Ovary (tissue), 9 donors: ENCODE results near the gene ACP7. TPM values are rescaled to one million over a fixed set of nuclear protein-coding genes. Genes with fewer than 3 reads are reported as not detected.

Experiments used
- DNase-seq, 5 donors: peaks; one replicate each; pipeline ENCODE4 v3.0.0-alpha.2; 2019 to 2020
- H3K27ac ChIP-seq, 2 donors: fragments of 200-600 bp; one replicate each; pipeline versions ENCODE4 v1.5.1 to v1.8.0; 2019 to 2022
- H3K27me3 ChIP-seq: fragments of 200-600 bp; one replicate; pipeline ENCODE4 v1.8.0; 2022
- H3K36me3 ChIP-seq: fragments of 200-600 bp; sonication (generic); one replicate; pipeline ENCODE4 v1.5.1; 2019
- H3K4me1 ChIP-seq: one replicate; pipeline ENCODE4 v1.8.1; 2013; ENCODE audit warnings: mild to moderate bottlenecking, moderate library complexity; ENCODE audit not compliant: insufficient read depth
- H3K4me3 ChIP-seq: fragments of 200-600 bp; sonication (generic); one replicate; pipeline ENCODE4 v1.5.1; 2017
- H3K9me3 ChIP-seq, 2 donors: fragments of 200-600 bp in 1 of 2; sonication (generic) in 1 of 2; one replicate each; pipeline versions ENCODE4 v1.5.1 to v1.8.1; 2013 to 2019; ENCODE audit warnings: mild to moderate bottlenecking in 1 of 2, moderate library complexity in 1 of 2
- EP300 ChIP-seq: sonication (generic); formaldehyde crosslinking; IDR thresholded peaks from one replicate; pipeline ENCODE4 v1.6.1; 2017; ENCODE audit warnings: antibody characterized with exemption
- POLR2A ChIP-seq: fragments of 450-650 bp; IDR thresholded peaks from one replicate; pipeline ENCODE4 v1.6.1; 2017; ENCODE audit warnings: antibody characterized with exemption, mild to moderate bottlenecking, moderate library complexity
- WGBS, 3 donors: extraction: QIAGEN DNeasy Blood & Tissue Kit in 1 of 3; methylation state at CpG; one replicate each; pipeline versions ENCODE4 v1.1.5 to v1.1.7; 2013 to 2017; 5-methylcytosine and 5-hydroxymethylcytosine counted together
- intact Hi-C, 4 donors: fragments of 100-400 bp; cut with DNase I; formaldehyde crosslinking; loops; one replicate each; pipeline versions ENCODE4 v1.11.0 to v1.15.1; 2022 to 2023
- polyA plus RNA-seq, 2 donors: library from polyadenylated mRNA; stranded (reverse); fragments of 200-250 nt in 1 of 2; fragments of 350-450 nt in 1 of 2; fragmentation: Illumina TruSeq in 1 of 2; extraction: RNeasy Lipid Tissue Mini Kit (QIAGEN cat#74804) in 1 of 2; gene quantifications; one replicate each; pipeline ENCODE4 v1.2.3, GENCODE V29; 2013 to 2014
- total RNA-seq, 7 donors: library from RNA; depleted of rRNA in 2 of 7; stranded (reverse); fragments of >200 nt in 2 of 7; fragmentation: NEBNext Ultra II Directional in 3 of 7; extraction: Animal tissue kit (Norgen Biotek cat#: 25700) in 3 of 7; gene quantifications; one replicate each; pipeline versions ENCODE4 v1.1.0 to v1.2.4, GENCODE V29; 2016 to 2023
- TF ChIP-seq, protein P1 (sequence below), 3 donors: fragments of 450-650 bp in 2 of 3; fragments of 200-600 bp in 1 of 3; IDR thresholded peaks; one replicate each; pipeline versions ENCODE4 v1.5.1 to v1.8.0; 2016 to 2022; ENCODE audit warnings: antibody characterized with exemption in 3 of 3, mild to moderate bottlenecking in 1 of 3
- donor health status: DM: no; HTN: no; CAD: no; lungs with moderate emphysema.
- donor health status: DM: no; HTN: no; CAD: no.
- donor health status: Bipolar disorder and iron deficiency.
- donor health status: DM: yes; HTN: yes; CAD: no.
- donor health status: DM: no; HTN: no; CAD: no.
- donor health status: DM: yes; HTN: yes; CAD: no.

The ACP7 gene
- total and polyA plus RNA-seq, 9 donors = not detected

GRCh38 chr19:39078436-39079200, 5.5 kb upstream of the ACP7 start:
- no peaks in the 10 kb centered on the region for H3K27me3 ChIP-seq
- H3K4me1 ChIP-seq = no peaks in the 10 kb centered on the region
- no peaks in the 10 kb centered on the region for H3K9me3 ChIP-seq
- H3K27ac ChIP-seq = no peak overlapping the region
- TF ChIP-seq POLR2A (no peak), EP300 (no peak)
- TF ChIP-seq, protein P1, sequence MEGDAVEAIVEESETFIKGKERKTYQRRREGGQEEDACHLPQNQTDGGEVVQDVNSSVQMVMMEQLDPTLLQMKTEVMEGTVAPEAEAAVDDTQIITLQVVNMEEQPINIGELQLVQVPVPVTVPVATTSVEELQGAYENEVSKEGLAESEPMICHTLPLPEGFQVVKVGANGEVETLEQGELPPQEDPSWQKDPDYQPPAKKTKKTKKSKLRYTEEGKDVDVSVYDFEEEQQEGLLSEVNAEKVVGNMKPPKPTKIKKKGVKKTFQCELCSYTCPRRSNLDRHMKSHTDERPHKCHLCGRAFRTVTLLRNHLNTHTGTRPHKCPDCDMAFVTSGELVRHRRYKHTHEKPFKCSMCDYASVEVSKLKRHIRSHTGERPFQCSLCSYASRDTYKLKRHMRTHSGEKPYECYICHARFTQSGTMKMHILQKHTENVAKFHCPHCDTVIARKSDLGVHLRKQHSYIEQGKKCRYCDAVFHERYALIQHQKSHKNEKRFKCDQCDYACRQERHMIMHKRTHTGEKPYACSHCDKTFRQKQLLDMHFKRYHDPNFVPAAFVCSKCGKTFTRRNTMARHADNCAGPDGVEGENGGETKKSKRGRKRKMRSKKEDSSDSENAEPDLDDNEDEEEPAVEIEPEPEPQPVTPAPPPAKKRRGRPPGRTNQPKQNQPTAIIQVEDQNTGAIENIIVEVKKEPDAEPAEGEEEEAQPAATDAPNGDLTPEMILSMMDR (IDR thresholded peaks at IDR 0.05) = no peak
- 50 to 55% (median 50%) methylated on average over 7 of the region's 7 CpGs for WGBS, 3 donors
- no peak overlapping the region for H3K4me3 ChIP-seq
- H3K36me3 ChIP-seq = no peaks in the 10 kb centered on the region
- DNase-seq = no peak
- intact Hi-C loops = no loop called here

DNA sequence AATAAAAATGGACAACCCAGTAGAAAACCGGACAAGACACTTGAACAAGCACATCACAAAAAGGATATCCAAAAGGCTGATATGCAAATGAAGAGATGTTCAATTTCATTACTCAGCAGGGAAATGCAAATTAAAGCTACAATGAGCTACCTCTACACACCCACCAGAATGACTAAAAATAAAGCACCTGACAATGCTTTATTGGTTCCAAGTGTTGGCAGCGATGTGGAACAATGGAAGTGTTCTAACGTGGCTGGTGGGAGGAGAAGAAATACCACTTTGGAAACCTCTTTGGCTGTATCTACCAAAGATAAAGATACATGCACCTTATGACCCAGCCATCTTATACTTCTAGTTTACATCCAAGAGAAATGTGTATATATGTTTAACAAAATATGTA, 3.7 kb upstream of the ACP7 start:
- no peaks in the 10 kb centered on the region for H3K36me3 ChIP-seq
- H3K9me3 ChIP-seq = no peaks in the 10 kb centered on the region
- DNase-seq = no peak
- no peak for TF ChIP-seq POLR2A
- TF ChIP-seq EP300 = no peak
- TF ChIP-seq, protein P1 (IDR thresholded peaks at IDR 0.05) = no peak
- no peak overlapping the region for H3K4me3 ChIP-seq
- H3K27me3 ChIP-seq = no peaks in the 10 kb centered on the region
- H3K4me1 ChIP-seq = no peaks in the 10 kb centered on the region
- H3K27ac ChIP-seq = no peak overlapping the region
- intact Hi-C loops = no loop called here
- 54 to 58% (median 57%) methylated on average over 3 of the region's 3 CpGs for WGBS, 3 donors

- intact Hi-C loops = no loop called here
- H3K27me3 ChIP-seq = no peaks in the 10 kb centered on the region
- no peak overlapping the region for H3K4me3 ChIP-seq
- 85 to 90% (median 89%) methylated on average over 7 of the region's 7 CpGs for WGBS, 3 donors
- TF ChIP-seq EP300 = no peak
- no peak for TF ChIP-seq POLR2A
- TF ChIP-seq, protein P1 (IDR thresholded peaks at IDR 0.05) = no peak
- no peaks in the 10 kb centered on the region for H3K36me3 ChIP-seq
- no peak overlapping the region for H3K27ac ChIP-seq
- H3K4me1 ChIP-seq = no peaks in the 10 kb centered on the region
- H3K9me3 ChIP-seq = no peaks in the 10 kb centered on the region
- DNase-seq = no peak
Observed at GRCh38 chr19:39082167-39082566, 2.0 kb upstream of the ACP7 start.

GRCh38 chr19:39082745-39083598, 1.2 kb upstream of the ACP7 start:
- Histone ChIP-seq H3K27me3 (no peaks in the 10 kb centered on the region), H3K9me3 (no peaks in the 10 kb centered on the region), H3K27ac (no peak overlapping the region), H3K4me3 (no peak overlapping the region), H3K4me1 (no peaks in the 10 kb centered on the region), H3K36me3 (no peaks in the 10 kb centered on the region)
- 14 to 19% (median 18%) methylated on average over 15 of the region's 15 CpGs for WGBS, 3 donors
- TF ChIP-seq EP300 = no peak
- TF ChIP-seq, protein P1 (IDR thresholded peaks at IDR 0.05) = no peak
- no peak for TF ChIP-seq POLR2A
- intact Hi-C loops = no loop called here
- DNase-seq = no peak
